Heart right ventricle (tissue), 16 donors: ENCODE data around the gene ACKR1. TPM values are rescaled to one million over a fixed set of nuclear protein-coding genes. Genes with fewer than 3 reads are reported as not detected.

ENCODE experiments used
- ATAC-seq, 8 donors: fragments of 200-7000 bp; cut with Tn5 transposase; one replicate each; pipeline ENCODE4 v1.9.1; 2020; ENCODE audit warnings: mild to moderate bottlenecking in 8 of 8, moderate library complexity in 8 of 8, moderate number of reproducible peaks in 1 of 8
- DNase-seq, 2 donors: peaks; one replicate each; pipeline ENCODE4 v3.0.0-alpha.2; 2020
- H3K27ac ChIP-seq, 10 donors: fragments of 200-600 bp; sonication (generic) in 2 of 10; one replicate each; pipeline versions ENCODE4 v1.5.0 to v1.8.0; 2020 to 2022; ENCODE audit warnings: mild to moderate bottlenecking in 3 of 10
- H3K27me3 ChIP-seq, 7 donors: fragments of 200-600 bp; one replicate each; pipeline ENCODE4 v1.8.0; 2021 to 2022; ENCODE audit warnings: mild to moderate bottlenecking in 2 of 7
- H3K36me3 ChIP-seq, 9 donors: fragments of 200-600 bp; sonication (generic) in 1 of 9; one replicate each; pipeline versions ENCODE4 v1.5.0 to v1.8.0; 2020 to 2022; ENCODE audit warnings: mild to moderate bottlenecking in 2 of 9
- H3K4me1 ChIP-seq, 9 donors: fragments of 200-600 bp; sonication (generic) in 1 of 9; one replicate each; pipeline versions ENCODE4 v1.5.0 to v1.8.0; 2020 to 2022; ENCODE audit warnings: mild to moderate bottlenecking in 4 of 9
- H3K4me3 ChIP-seq, 10 donors: fragments of 200-600 bp; sonication (generic) in 2 of 10; one replicate each; pipeline versions ENCODE4 v1.5.0 to v1.8.0; 2020 to 2022; ENCODE audit warnings: mild to moderate bottlenecking in 7 of 10, moderate library complexity in 2 of 10
- H3K9me3 ChIP-seq, 11 donors: fragments of 200-600 bp in 10 of 11; sonication (generic) in 2 of 11; one replicate each; pipeline versions ENCODE4 v1.5.0 to v1.8.0; 2013 to 2022; ENCODE audit warnings: mild to moderate bottlenecking in 2 of 11, control low read depth in 1 of 11, moderate library complexity in 1 of 11
- CTCF ChIP-seq, 9 donors: fragments of 200-600 bp; sonication (generic) in 2 of 9; IDR thresholded peaks; one replicate each; pipeline versions ENCODE4 v1.5.0 to v1.8.0; 2021 to 2022; ENCODE audit warnings: antibody characterized with exemption in 9 of 9, mild to moderate bottlenecking in 5 of 9, moderate library complexity in 1 of 9
- WGBS, 2 donors: extraction: QIAGEN DNeasy Blood & Tissue Kit; methylation state at CpG; one replicate each; pipeline ENCODE4 v1.1.7; 2013; ENCODE audit warnings: inconsistent platforms in 1 of 2; 5-methylcytosine and 5-hydroxymethylcytosine counted together
- intact Hi-C, 10 donors: fragments of 100-400 bp; cut with DNase I; formaldehyde crosslinking; loops; one replicate each; pipeline versions ENCODE4 v1.11.1 to v1.14.2; 2022
- polyA plus RNA-seq, 2 donors: library from polyadenylated mRNA; stranded (reverse); fragments of 200-250 nt; gene quantifications; one replicate each; pipeline ENCODE4 v1.2.3, GENCODE V29; 2013
- total RNA-seq, 10 donors: library from RNA; stranded (reverse); fragmentation: NEBNext Ultra II Directional in 3 of 10; extraction: Animal tissue kit (Norgen Biotek cat#: 25700) in 3 of 10; gene quantifications; one replicate each; pipeline versions ENCODE4 v1.2.1 to v1.2.4, GENCODE V29; 2021 to 2023
- donor health status: Arrhythmogenic right ventricular cardiomyopathy.
- donor health status: ischemic (EF 13 %, LVEDD 7.1; RV severe dilation, severe dysfunction).
- donor health status: healthy with polysubstance abuse.
- donor health status: DM: no; HTN: yes; CAD: no.
- donor health status: DM: no; HTN: no; CAD: no.
- donor health status: ischemic (EF 25% LVEDD 6.9; RV normal size, moderate dysfunction).
- donor health status: ischemic (EF 25% LVEDD 5.7; RV mildly dilated, moderate dysfunction).
- donor health status: healthy.
- donor health status: DM: yes; HTN: yes; CAD: no.
- donor health status: Ischemic cardiomyopathy.
- donor health status: ischemic (EF 35%, LVEDD 5.7; RV mildly dilated, moderate dysfunction).
- donor health status: nonischemic (EF 11% LVEDD 7.7; RV severe dilation, severe dysfunction).
- donor health status: DM: yes; HTN: yes; CAD: no.
- donor health status: PGD.
- donor health status: ischemic (EF 29% LVEDD 5.4; RV normal size, mild dysfunction).
- donor health status: nonischemic (EF 23%, LVEDD 6.1; RV moderate dilation, normal function).

ACKR1 gene
- total and polyA plus RNA-seq, 12 donors, result 5.0 to 45.6 (median 12.0) TPM

- Histone ChIP-seq H3K27me3 (peaks cover 13 to 60% (median 39%) of the 10 kb centered on the region in 7 donors), H3K4me1 (peaks cover 0 to 15% (median 7%) of the 10 kb centered on the region in 9 donors), H3K27ac (no peak overlapping the region), H3K36me3 (no peaks in the 10 kb centered on the region), H3K4me3 (no peak overlapping the region), H3K9me3 (no peaks in the 10 kb centered on the region)
- TF ChIP-seq CTCF (IDR thresholded peaks at IDR 0.05), result no peak
- 73 to 76% methylated on average over 2 of the region's 2 CpGs for WGBS, 2 donors
- intact Hi-C loops, result no loop called here
- no peak for DNase-seq
- no peak for ATAC-seq
Observed at GRCh38 chr1:159175571-159175970, 29.1 kb upstream of the ACKR1 start.

DNA sequence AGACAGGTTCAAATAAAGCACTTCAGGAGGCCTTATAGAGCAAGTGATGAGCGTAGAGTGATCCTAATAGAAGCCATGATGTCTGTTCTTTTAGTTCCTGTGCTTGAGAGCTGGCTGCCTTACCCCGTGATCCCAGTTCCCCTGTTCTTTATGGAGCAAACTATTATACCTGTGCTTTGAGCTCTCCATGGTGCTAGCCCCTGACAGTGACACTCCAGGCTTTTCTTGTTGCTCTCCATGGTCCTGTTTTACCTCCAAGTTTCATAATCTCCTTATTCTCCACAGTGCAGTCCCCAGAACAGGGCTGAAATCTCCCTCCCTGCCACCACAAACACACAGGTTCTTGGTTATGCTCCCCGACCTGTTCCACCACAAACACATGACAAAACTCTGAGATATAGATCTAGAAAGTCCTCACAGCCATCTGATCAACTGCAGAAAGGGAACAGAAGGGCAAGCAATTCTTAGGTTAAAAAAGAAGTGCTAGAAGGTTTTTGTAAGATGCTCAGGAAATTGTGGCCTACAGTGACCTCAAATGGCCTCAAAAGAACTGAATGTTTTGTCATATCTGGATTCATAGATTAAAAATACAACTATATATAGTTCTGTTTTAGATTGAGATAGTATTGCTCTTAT lies 27.3 kb upstream of the ACKR1 start:
- DNase-seq, result peak in 1 of 2 donors; percentile 54
- Histone ChIP-seq H3K27me3 (peaks cover 0 to 56% (median 31%) of the 10 kb centered on the region in 7 donors), H3K4me3 (no peak overlapping the region), H3K9me3 (no peaks in the 10 kb centered on the region), H3K4me1 (peaks cover 0 to 5% (median 0%) of the 10 kb centered on the region in 9 donors), H3K27ac (no peak overlapping the region), H3K36me3 (no peaks in the 10 kb centered on the region)
- no peak for TF ChIP-seq CTCF (IDR thresholded peaks at IDR 0.05)
- WGBS, 2 donors, result 6 to 15% methylated on average over 3 of the region's 3 CpGs
- intact Hi-C loops, result no loop called here
- ATAC-seq, result peak in 7 of 8 donors; percentile 54 to 75 (median 61)

- H3K4me1 ChIP-seq, result no peaks in the 10 kb centered on the region
- H3K4me3 ChIP-seq, result no peak overlapping the region
- no peak for TF ChIP-seq CTCF (IDR thresholded peaks at IDR 0.05)
- DNase-seq (no peak), ATAC-seq (no peak)
- H3K36me3 ChIP-seq, result no peaks in the 10 kb centered on the region
- peaks cover 0 to 55% (median 14%) of the 10 kb centered on the region in 7 donors for H3K27me3 ChIP-seq
- intact Hi-C loops, result no loop called here
- H3K9me3 ChIP-seq, result no peaks in the 10 kb centered on the region
- no peak overlapping the region for H3K27ac ChIP-seq
Observed at GRCh38 chr1:159179906-159180305, 24.8 kb upstream of the ACKR1 start.

DNA sequence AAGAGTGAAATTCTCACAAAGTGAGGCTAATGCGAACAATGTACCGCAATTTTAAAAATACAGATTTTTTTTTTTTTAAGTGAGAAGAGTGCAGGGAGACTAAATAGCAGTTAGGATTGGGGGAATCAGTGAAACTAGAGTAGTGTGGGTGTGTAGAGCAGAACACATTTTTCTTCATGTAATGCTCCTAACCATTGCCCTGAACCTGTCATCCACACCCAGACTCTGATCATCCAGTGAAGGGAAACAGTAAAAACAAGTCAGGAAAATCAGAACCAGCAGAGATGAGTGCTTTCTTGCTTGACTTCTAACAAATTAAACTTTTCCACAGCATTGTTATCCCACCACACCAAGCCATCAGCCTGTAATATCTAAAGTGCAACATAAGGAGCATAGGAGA lies 24.2 kb upstream of the ACKR1 start:
- ATAC-seq (no peak), DNase-seq (no peak)
- no peaks in the 10 kb centered on the region for H3K36me3 ChIP-seq
- H3K9me3 ChIP-seq, result no peaks in the 10 kb centered on the region
- intact Hi-C loops, result no loop called here
- H3K27me3 ChIP-seq, result peaks cover 0 to 57% (median 14%) of the 10 kb centered on the region in 7 donors
- no peak overlapping the region for H3K4me3 ChIP-seq
- no peaks in the 10 kb centered on the region for H3K4me1 ChIP-seq
- WGBS, 2 donors, result 95 to 98% methylated on average over 2 of the region's 2 CpGs
- H3K27ac ChIP-seq, result no peak overlapping the region
- no peak for TF ChIP-seq CTCF (IDR thresholded peaks at IDR 0.05)
